ENCODE measurements around the gene RIN3. TPM values are rescaled to one million over a fixed set of nuclear protein-coding genes. Genes with fewer than 3 reads are reported as not detected.

RIN3 gene
- polyA plus RNA-seq, 1 donor, result 15.6 TPM

- Histone ChIP-seq H3K4me1 (ENCODE audit: control insufficient read depth, insufficient read depth, low read length) (peaks cover 6% of the 10 kb centered on the region), H3K27ac (ENCODE audit: low read length) (no peak overlapping the region), H3K27me3 (ENCODE audit: control insufficient read depth, insufficient read depth, low read length) (no peaks in the 10 kb centered on the region), H3K4me3 (ENCODE audit: low read length) (no peak overlapping the region), H3K36me3 (ENCODE audit: control insufficient read depth, insufficient read depth, low read length) (no peaks in the 10 kb centered on the region), H3K9me3 (ENCODE audit: control insufficient read depth, low read depth, low read length) (peaks cover 3% of the 10 kb centered on the region)
- DNase-seq, result no peak
- no CpG with 5 or more reads among the region's 2 CpGs for WGBS (ENCODE audit: insufficient coverage, low lambda C conversion rate)
Observed at GRCh38 chr14:92517761-92518160, 4.2 kb downstream of the RIN3 start.

- H3K9me3 ChIP-seq (ENCODE audit: control insufficient read depth, low read depth, low read length), result peaks cover under 1% of the 10 kb centered on the region
- no peak for DNase-seq
- H3K27ac ChIP-seq (ENCODE audit: low read length), result no peak overlapping the region
- H3K27me3 ChIP-seq (ENCODE audit: control insufficient read depth, insufficient read depth, low read length), result no peaks in the 10 kb centered on the region
- no peaks in the 10 kb centered on the region for H3K36me3 ChIP-seq (ENCODE audit: control insufficient read depth, insufficient read depth, low read length)
- WGBS (ENCODE audit: insufficient coverage, low lambda C conversion rate), result no CpG with 5 or more reads among the region's 20 CpGs
- peaks cover 2% of the 10 kb centered on the region for H3K4me1 ChIP-seq (ENCODE audit: control insufficient read depth, insufficient read depth, low read length)
- H3K4me3 ChIP-seq (ENCODE audit: low read length), result no peak overlapping the region
Observed at GRCh38 chr14:92519246-92520101, 5.9 kb downstream of the RIN3 start.

DNA sequence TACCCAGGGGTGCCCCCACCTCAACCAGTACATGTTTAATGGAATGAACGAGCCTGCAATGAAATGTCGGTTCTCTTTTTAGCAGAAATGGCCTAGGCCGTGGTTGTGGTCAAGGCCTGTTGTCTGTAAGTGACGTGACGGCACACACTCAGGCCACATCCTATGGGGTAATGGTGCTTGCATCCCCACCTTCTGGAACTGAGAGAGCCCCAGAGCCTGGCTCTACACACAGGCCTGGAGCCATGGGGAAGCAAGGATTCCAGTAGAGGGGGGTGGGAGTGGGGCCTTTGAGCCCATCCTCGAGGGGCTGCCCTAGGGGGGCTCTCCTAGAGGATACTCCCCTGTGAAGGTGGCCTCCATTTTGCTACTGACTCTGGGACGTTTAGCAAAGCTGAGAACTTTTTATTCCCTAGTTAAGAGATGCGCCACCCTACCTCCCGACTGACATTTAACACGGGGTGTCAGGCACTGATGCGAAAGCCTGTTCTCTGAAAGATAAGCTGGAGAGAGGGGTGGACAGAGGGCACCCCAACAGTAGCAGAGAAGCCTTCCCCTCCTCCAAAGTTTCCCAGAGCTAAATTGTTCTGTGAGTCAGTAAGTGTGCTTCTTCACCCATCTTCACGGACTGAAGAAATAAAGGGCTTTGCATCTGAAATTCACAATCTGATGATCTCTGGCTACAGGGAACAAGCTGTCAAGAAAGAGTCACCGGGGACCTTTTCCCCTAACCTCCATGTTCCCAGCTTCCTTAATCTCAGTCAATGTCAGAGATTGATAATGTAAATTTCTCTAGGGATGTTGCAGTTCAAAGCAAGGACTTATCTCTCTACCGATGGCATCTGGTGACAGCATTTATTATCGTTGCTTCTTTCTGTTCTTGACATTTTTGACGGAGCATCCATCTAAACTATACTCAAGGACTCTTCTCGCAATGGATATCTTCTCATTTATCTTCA, 6.8 kb downstream of the RIN3 start:
- 92% methylated on average over 4 of the region's 17 CpGs for WGBS (ENCODE audit: insufficient coverage, low lambda C conversion rate)
- Histone ChIP-seq H3K4me1 (ENCODE audit: control insufficient read depth, insufficient read depth, low read length) (no peaks in the 10 kb centered on the region), H3K36me3 (ENCODE audit: control insufficient read depth, insufficient read depth, low read length) (no peaks in the 10 kb centered on the region), H3K27me3 (ENCODE audit: control insufficient read depth, insufficient read depth, low read length) (no peaks in the 10 kb centered on the region), H3K9me3 (ENCODE audit: control insufficient read depth, low read depth, low read length) (no peaks in the 10 kb centered on the region), H3K27ac (ENCODE audit: low read length) (no peak overlapping the region), H3K4me3 (ENCODE audit: low read length) (no peak overlapping the region)
- no peak for DNase-seq

DNA sequence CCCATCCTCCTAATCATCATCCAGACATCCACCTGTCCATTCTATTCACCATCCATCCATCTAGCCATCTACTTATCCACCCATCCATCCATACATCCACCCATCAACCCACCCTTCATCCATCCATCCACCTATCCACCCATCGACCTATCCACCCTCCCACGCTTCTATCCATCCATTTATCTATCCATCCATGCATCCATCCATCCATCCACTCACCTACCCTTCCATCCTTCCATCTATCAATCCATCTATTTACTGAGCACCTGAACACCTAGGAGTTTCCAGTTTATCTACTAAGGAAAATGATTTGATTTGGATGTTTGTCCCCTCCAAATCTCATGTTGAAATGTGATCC, 7.5 kb downstream of the RIN3 start:
- H3K27me3 ChIP-seq (ENCODE audit: control insufficient read depth, insufficient read depth, low read length), result no peaks in the 10 kb centered on the region
- H3K36me3 ChIP-seq (ENCODE audit: control insufficient read depth, insufficient read depth, low read length), result no peaks in the 10 kb centered on the region
- no peak overlapping the region for H3K27ac ChIP-seq (ENCODE audit: low read length)
- H3K9me3 ChIP-seq (ENCODE audit: control insufficient read depth, low read depth, low read length), result no peaks in the 10 kb centered on the region
- 100% methylated on average over 2 of the region's 2 CpGs for WGBS (ENCODE audit: insufficient coverage, low lambda C conversion rate)
- H3K4me3 ChIP-seq (ENCODE audit: low read length), result no peak overlapping the region
- DNase-seq, result no peak
- no peaks in the 10 kb centered on the region for H3K4me1 ChIP-seq (ENCODE audit: control insufficient read depth, insufficient read depth, low read length)

DNA sequence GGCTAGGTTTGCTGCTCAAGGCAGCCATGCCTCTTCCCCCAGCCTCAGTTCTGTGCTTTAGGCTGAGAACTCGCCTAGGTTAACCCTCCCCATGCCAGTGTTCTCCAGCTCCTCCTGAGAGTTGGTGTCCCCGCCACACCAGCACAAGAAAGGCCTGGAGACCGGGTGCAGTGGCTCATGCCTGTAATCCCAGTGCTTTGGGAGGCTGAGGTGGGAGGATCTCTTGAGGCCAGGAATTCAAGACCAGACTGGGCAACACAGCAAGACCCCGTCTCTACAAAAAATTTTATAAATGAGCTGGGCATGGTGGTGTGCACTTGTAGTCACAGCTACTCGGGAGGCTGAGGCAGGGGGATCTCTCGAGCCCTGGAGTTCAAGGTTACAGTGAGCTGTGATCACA, 10.2 kb downstream of the RIN3 start:
- Histone ChIP-seq H3K9me3 (ENCODE audit: control insufficient read depth, low read depth, low read length) (no peaks in the 10 kb centered on the region), H3K36me3 (ENCODE audit: control insufficient read depth, insufficient read depth, low read length) (no peaks in the 10 kb centered on the region), H3K4me3 (ENCODE audit: low read length) (no peak overlapping the region), H3K27ac (ENCODE audit: low read length) (no peak overlapping the region), H3K4me1 (ENCODE audit: control insufficient read depth, insufficient read depth, low read length) (no peaks in the 10 kb centered on the region), H3K27me3 (ENCODE audit: control insufficient read depth, insufficient read depth, low read length) (no peaks in the 10 kb centered on the region)
- no CpG with 5 or more reads among the region's 6 CpGs for WGBS (ENCODE audit: insufficient coverage, low lambda C conversion rate)
- no peak for DNase-seq

DNA sequence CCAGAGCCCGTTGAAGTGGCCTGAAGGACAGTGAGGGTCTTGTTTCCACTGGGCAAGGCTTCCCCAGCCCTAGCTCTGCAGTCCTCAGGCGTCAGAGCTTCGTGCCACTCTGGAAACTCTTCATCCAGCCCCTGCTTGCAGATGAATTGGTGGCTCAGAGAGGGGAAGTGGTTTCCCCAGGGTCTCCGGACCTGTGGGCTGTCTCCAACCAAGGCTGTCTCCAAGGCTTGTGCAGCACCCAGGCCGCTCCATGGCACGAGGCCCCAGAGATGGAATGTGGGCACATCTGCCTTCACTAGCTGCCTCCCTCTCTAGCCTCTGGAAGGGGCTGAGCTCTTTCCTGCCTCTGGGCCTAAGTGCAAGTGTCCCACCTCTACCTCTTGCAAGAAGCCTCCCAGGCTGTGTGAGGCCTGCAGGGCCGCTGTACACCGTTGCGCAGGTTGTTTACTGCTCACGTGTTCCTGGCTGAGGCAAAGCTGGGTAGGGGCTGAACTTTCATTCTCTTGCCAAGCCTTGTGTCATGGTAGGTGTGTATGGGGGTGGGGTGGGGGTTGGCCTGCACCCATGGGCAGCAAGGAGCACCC, 11.1 kb downstream of the RIN3 start:
- Histone ChIP-seq H3K9me3 (ENCODE audit: control insufficient read depth, low read depth, low read length) (no peaks in the 10 kb centered on the region), H3K4me3 (ENCODE audit: low read length) (no peak overlapping the region), H3K36me3 (ENCODE audit: control insufficient read depth, insufficient read depth, low read length) (no peaks in the 10 kb centered on the region), H3K27ac (ENCODE audit: low read length) (no peak overlapping the region), H3K27me3 (ENCODE audit: control insufficient read depth, insufficient read depth, low read length) (no peaks in the 10 kb centered on the region), H3K4me1 (ENCODE audit: control insufficient read depth, insufficient read depth, low read length) (no peaks in the 10 kb centered on the region)
- no peak for DNase-seq
- no CpG with 5 or more reads among the region's 10 CpGs for WGBS (ENCODE audit: insufficient coverage, low lambda C conversion rate)

DNA sequence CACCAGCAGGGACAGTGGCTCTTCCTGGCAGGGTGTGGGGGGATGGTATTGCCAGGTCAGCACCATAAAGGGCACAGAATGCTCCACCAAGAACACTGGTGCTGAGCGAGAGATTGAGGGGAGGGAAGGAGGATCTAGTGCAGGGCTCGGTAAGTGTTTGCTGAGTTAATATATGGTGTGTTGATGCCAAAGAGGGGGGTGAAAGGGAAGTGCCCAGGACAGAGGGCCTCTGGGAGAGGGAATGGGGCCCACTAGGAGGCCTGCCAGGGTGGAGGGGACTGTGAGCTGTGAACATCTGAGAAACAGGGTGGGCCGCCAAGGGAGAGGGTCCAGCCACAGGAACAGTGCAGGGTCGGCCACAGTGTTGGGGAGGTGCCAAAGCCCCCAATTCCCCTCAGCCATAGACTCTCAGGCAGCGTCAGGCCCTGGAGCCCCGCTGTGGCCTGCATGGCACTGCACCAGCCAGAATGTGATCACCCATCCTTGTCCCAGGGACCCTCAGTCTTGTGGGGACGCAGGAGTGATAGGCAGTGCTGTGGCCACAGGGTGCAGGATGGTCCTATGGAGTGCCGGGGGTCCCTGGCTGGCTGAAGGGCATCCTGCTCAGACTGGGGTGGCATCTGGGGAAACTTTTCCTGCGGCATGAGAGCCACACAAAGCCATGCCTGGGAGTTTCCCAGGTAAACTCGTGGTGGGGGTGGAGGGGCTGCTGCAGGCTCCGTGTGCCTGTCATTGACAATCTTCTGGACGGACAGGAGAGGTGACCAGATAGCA, 11.9 kb downstream of the RIN3 start:
- DNase-seq, result no peak
- no peaks in the 10 kb centered on the region for H3K4me1 ChIP-seq (ENCODE audit: control insufficient read depth, insufficient read depth, low read length)
- no peaks in the 10 kb centered on the region for H3K36me3 ChIP-seq (ENCODE audit: control insufficient read depth, insufficient read depth, low read length)
- H3K9me3 ChIP-seq (ENCODE audit: control insufficient read depth, low read depth, low read length), result no peaks in the 10 kb centered on the region
- no peak overlapping the region for H3K4me3 ChIP-seq (ENCODE audit: low read length)
- no peak overlapping the region for H3K27ac ChIP-seq (ENCODE audit: low read length)
- 90% methylated on average over 2 of the region's 12 CpGs for WGBS (ENCODE audit: insufficient coverage, low lambda C conversion rate)
- H3K27me3 ChIP-seq (ENCODE audit: control insufficient read depth, insufficient read depth, low read length), result no peaks in the 10 kb centered on the region

GRCh38 chr14:92527721-92528120, 14.1 kb downstream of the RIN3 start:
- no CpG with 5 or more reads among the region's 14 CpGs for WGBS (ENCODE audit: insufficient coverage, low lambda C conversion rate)
- no peaks in the 10 kb centered on the region for H3K27me3 ChIP-seq (ENCODE audit: control insufficient read depth, insufficient read depth, low read length)
- no peak overlapping the region for H3K4me3 ChIP-seq (ENCODE audit: low read length)
- DNase-seq, result no peak
- no peaks in the 10 kb centered on the region for H3K36me3 ChIP-seq (ENCODE audit: control insufficient read depth, insufficient read depth, low read length)
- H3K9me3 ChIP-seq (ENCODE audit: control insufficient read depth, low read depth, low read length), result no peaks in the 10 kb centered on the region
- no peak overlapping the region for H3K27ac ChIP-seq (ENCODE audit: low read length)
- no peaks in the 10 kb centered on the region for H3K4me1 ChIP-seq (ENCODE audit: control insufficient read depth, insufficient read depth, low read length)

DNA sequence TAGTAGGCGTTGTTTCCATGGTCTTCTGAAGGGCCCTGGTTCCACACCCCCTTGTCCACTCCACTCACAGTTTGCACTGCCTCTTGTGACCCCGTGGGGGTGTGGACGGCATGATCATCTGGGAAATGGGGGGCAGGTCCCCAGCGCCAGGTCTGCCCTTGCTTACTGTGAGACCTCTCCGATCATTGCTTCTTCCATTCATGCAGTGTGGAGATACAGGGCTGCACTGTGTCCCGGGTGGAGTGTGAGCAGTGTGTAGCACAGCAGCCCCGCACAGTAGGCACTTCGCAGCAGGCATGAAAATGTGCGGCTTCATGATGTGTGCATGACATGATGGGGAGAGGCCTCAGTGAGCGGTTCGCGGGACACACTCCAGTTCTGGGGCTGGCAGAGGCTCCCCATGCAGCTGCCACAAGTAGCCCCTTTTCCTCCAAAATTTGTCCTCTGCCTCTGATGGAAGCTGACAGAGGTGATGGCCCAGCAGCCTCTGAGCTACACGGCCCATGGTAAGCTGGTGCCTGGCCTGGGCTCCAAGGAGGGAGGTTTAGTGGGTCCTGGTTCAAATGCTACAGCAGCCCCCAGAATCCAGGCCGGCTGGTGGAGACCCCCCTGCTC, 15.0 kb downstream of the RIN3 start:
- Histone ChIP-seq H3K4me1 (ENCODE audit: control insufficient read depth, insufficient read depth, low read length) (no peaks in the 10 kb centered on the region), H3K4me3 (ENCODE audit: low read length) (no peak overlapping the region), H3K9me3 (ENCODE audit: control insufficient read depth, low read depth, low read length) (no peaks in the 10 kb centered on the region), H3K36me3 (ENCODE audit: control insufficient read depth, insufficient read depth, low read length) (no peaks in the 10 kb centered on the region), H3K27ac (ENCODE audit: low read length) (no peak overlapping the region), H3K27me3 (ENCODE audit: control insufficient read depth, insufficient read depth, low read length) (no peaks in the 10 kb centered on the region)
- WGBS (ENCODE audit: insufficient coverage, low lambda C conversion rate), result no CpG with 5 or more reads among the region's 14 CpGs
- DNase-seq, result no peak
